Activated CD4-positive, alpha-beta T cell treated with anti-CD3 and anti-CD28 coated beads for 24 hours (primary cell): Measurements from ENCODE around the gene WEE2.
A peak's percentile ranks its signal among the peaks of the same experiment; 100 is the strongest.
"Not testable (repeated sequence)": the region's sequence is repeated elsewhere in the genome, so short reads cannot be mapped to it uniquely, and the experiment has no call there.

Experiments used
- DNase-seq, 2 donors: peaks; one replicate each; pipeline ENCODE4 v3.0.0-alpha.2; 2020; ENCODE audit warnings: low read depth in 2 of 2

WEE2 gene

GRCh38 chr7:141714571-141714970 lies 6.4 kb downstream of the WEE2 start:
- DNase-seq: no peak

GRCh38 chr7:141715018-141715417 lies 6.9 kb downstream of the WEE2 start:
- no peak for DNase-seq

- DNase-seq: no peak
Observed at GRCh38 chr7:141715794-141716689, 7.9 kb downstream of the WEE2 start.

GRCh38 chr7:141717450-141717849 lies 9.3 kb downstream of the WEE2 start:
- no peak for DNase-seq

GRCh38 chr7:141722529-141722928 lies 14.4 kb downstream of the WEE2 start:
- no peak for DNase-seq

- DNase-seq: no peak
Observed at GRCh38 chr7:141729020-141729419, 20.9 kb downstream of the WEE2 start.

- no peak for DNase-seq
Observed at GRCh38 chr7:141731476-141732149, 23.5 kb downstream of the WEE2 start.

- no peak for DNase-seq
Observed at GRCh38 chr7:141737118-141737835, 29.1 kb downstream of the WEE2 start.

GRCh38 chr7:141737836-141738591 lies 29.9 kb downstream of the WEE2 start, which contains the start of gene SSBP1:
TSS of gene SSBP1 (plus strand) at chr7:141738358. CDS start at chr7:141739167, 809 bp downstream.
- peak; percentile 76 to 80 for DNase-seq

- DNase-seq: no peak
Observed at GRCh38 chr7:141738592-141739013, 30.4 kb downstream of the WEE2 start.

GRCh38 chr7:141739250-141739649 lies 31.1 kb downstream of the WEE2 start:
- no peak for DNase-seq

GRCh38 chr7:141742229-141742628 lies 34.1 kb downstream of the WEE2 start:
- no peak for DNase-seq

GRCh38 chr7:141744131-141744530 lies 36.0 kb downstream of the WEE2 start:
- DNase-seq: no peak

GRCh38 chr7:141748396-141748795 lies 40.2 kb downstream of the WEE2 start:
- no peak for DNase-seq

GRCh38 chr7:141751904-141752303 lies 43.8 kb downstream of the WEE2 start:
- DNase-seq: not testable (repeated sequence)

GRCh38 chr7:141752634-141753033 lies 44.5 kb downstream of the WEE2 start:
- DNase-seq: no peak

GRCh38 chr7:141754939-141755338 lies 46.8 kb downstream of the WEE2 start:
- no peak for DNase-seq

GRCh38 chr7:141763797-141764196 lies 55.6 kb downstream of the WEE2 start, which contains the start of gene TAS2R3:
TSS of gene TAS2R3 (plus strand) at chr7:141764097. CDS start at chr7:141764159, 62 bp downstream.
- no peak for DNase-seq

GRCh38 chr7:141770083-141770583 lies 62.0 kb downstream of the WEE2 start:
- DNase-seq: not testable (repeated sequence)

- no peak for DNase-seq
Observed at GRCh38 chr7:141776374-141776773, 68.2 kb downstream of the WEE2 start, which contains the start of gene TAS2R4. TSS of gene TAS2R4 (plus strand) at chr7:141776674. CDS start at chr7:141778489, 1,815 bp downstream.
